Fibroblast of lung (primary cell): ENCODE measurements around the gene LINC01488. TPM values are rescaled to one million over a fixed set of nuclear protein-coding genes. Genes with fewer than 3 reads are reported as not detected.

Experiments used
- DNase-seq, 2 donors: peaks; one replicate each; pipeline versions ENCODE4 v3.0.0 to v3.0.0-alpha.2; 2010; ENCODE audit warnings: low read depth in 2 of 2
- H2AFZ ChIP-seq: 2 replicates; pipeline ENCODE4 v1.5.1; 2012; ENCODE audit warnings: low read length, control low read depth, inconsistent platforms
- H3K27ac ChIP-seq: 2 replicates; pipeline ENCODE4 v1.5.1; 2011; ENCODE audit warnings: low read length, control low read depth; ENCODE audit not compliant: insufficient read depth
- H3K27me3 ChIP-seq: 2 replicates; pipeline ENCODE4 v1.5.1; 2011; ENCODE audit warnings: mild to moderate bottlenecking, low read length; ENCODE audit not compliant: control insufficient read depth, insufficient read depth
- H3K36me3 ChIP-seq: 2 replicates; pipeline ENCODE4 v1.5.1; 2011; ENCODE audit warnings: low read length; ENCODE audit not compliant: control insufficient read depth, insufficient read depth
- H3K4me1 ChIP-seq: 2 replicates; pipeline ENCODE4 v1.5.1; 2011; ENCODE audit warnings: low read length; ENCODE audit not compliant: control insufficient read depth, insufficient read depth; ENCODE audit errors: extremely low read depth
- H3K4me2 ChIP-seq: 2 replicates; pipeline ENCODE4 v1.5.1; 2011; ENCODE audit warnings: low read length, control low read depth; ENCODE audit not compliant: insufficient read depth; ENCODE audit errors: extremely low read depth
- H3K4me3 ChIP-seq, 4 experiments: fragments of 200-600 bp in 1 of 4; sonication (generic) in 1 of 4; replicated peaks in 1 of 4; 2 replicates each; pipeline ENCODE4 v1.5.1; 2011 to 2016; ENCODE audit warnings: low read length in 4 of 4, low read depth in 3 of 4, mild to moderate bottlenecking in 3 of 4, control low read depth in 2 of 4, inconsistent platforms in 1 of 4, mixed read lengths in 1 of 4; ENCODE audit not compliant: insufficient read depth in 1 of 4; ENCODE audit errors: control extremely low read depth in 1 of 4
- H3K79me2 ChIP-seq: 2 replicates; pipeline ENCODE4 v1.5.1; 2012; ENCODE audit warnings: mild to moderate bottlenecking, low read length, inconsistent platforms; ENCODE audit not compliant: control insufficient read depth, insufficient read depth
- H3K9ac ChIP-seq: 2 replicates; pipeline ENCODE4 v1.5.1; 2011; ENCODE audit warnings: mild to moderate bottlenecking, low read length, control low read depth; ENCODE audit not compliant: insufficient read depth
- H3K9me3 ChIP-seq: 2 replicates; pipeline ENCODE4 v1.5.1; 2012; ENCODE audit warnings: low read depth, low read length; ENCODE audit not compliant: control insufficient read depth, insufficient read depth
- H4K20me1 ChIP-seq: 2 replicates; pipeline ENCODE4 v1.5.1; 2011; ENCODE audit warnings: low read length; ENCODE audit not compliant: control insufficient read depth, insufficient read depth; ENCODE audit errors: extremely low read depth
- EZH2 ChIP-seq: IDR thresholded peaks from 2 replicates; pipeline ENCODE4 v1.5.1; 2012; ENCODE audit warnings: low read length, control low read depth, mild to moderate bottlenecking; ENCODE audit errors: missing control alignments
- polyA plus RNA-seq, 2 donors: library from polyadenylated mRNA; depleted of rRNA in 1 of 2; stranded (reverse) in 1 of 2; unstranded in 1 of 2; fragments of >200 nt; gene quantifications; 2 replicates each; pipeline ENCODE4 v1.2.1, GENCODE V29; 2011 to 2012; ENCODE audit warnings: missing spikeins in 1 of 2
- total RNA-seq: library from RNA; depleted of rRNA; stranded (reverse); fragments of >200 nt; gene quantifications from 2 replicates; pipeline ENCODE4 v1.2.1, GENCODE V29; 2014
- TF ChIP-seq, protein P1 (sequence below), 2 donors: IDR thresholded peaks in 1 of 2; conservative IDR thresholded peaks in 1 of 2; 1 replicate in 1 of 2; 2 replicates in 1 of 2; pipeline ENCODE4 v1.5.1; 2011 to 2012; ENCODE audit warnings: low read length in 2 of 2, control low read depth in 1 of 2, inconsistent platforms in 1 of 2, low read depth in 1 of 2, mild to moderate bottlenecking in 1 of 2

Gene LINC01488
- total and polyA plus RNA-seq, 2 donors (not counting 1 experiment from before 2014, with no cell fraction given) = not detected

GRCh38 chr11:69526453-69526810 is 45.0 kb downstream of the LINC01488 start:
- peaks cover 10% of the 10 kb centered on the region for H3K4me1 ChIP-seq
- H2AFZ ChIP-seq = no peak overlapping the region
- no peak overlapping the region for H3K4me3 ChIP-seq
- H3K36me3 ChIP-seq = no peaks in the 10 kb centered on the region
- DNase-seq = no peak
- no peaks in the 10 kb centered on the region for H3K79me2 ChIP-seq
- H3K27me3 ChIP-seq = no peaks in the 10 kb centered on the region
- no peak overlapping the region for H3K27ac ChIP-seq
- H3K9me3 ChIP-seq = no peaks in the 10 kb centered on the region
- no peak for TF ChIP-seq EZH2
- TF ChIP-seq, protein P1, sequence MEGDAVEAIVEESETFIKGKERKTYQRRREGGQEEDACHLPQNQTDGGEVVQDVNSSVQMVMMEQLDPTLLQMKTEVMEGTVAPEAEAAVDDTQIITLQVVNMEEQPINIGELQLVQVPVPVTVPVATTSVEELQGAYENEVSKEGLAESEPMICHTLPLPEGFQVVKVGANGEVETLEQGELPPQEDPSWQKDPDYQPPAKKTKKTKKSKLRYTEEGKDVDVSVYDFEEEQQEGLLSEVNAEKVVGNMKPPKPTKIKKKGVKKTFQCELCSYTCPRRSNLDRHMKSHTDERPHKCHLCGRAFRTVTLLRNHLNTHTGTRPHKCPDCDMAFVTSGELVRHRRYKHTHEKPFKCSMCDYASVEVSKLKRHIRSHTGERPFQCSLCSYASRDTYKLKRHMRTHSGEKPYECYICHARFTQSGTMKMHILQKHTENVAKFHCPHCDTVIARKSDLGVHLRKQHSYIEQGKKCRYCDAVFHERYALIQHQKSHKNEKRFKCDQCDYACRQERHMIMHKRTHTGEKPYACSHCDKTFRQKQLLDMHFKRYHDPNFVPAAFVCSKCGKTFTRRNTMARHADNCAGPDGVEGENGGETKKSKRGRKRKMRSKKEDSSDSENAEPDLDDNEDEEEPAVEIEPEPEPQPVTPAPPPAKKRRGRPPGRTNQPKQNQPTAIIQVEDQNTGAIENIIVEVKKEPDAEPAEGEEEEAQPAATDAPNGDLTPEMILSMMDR (conservative IDR thresholded peaks at IDR 0.05 in 1 of 2, IDR thresholded peaks at IDR 0.05 in 1 of 2; ENCODE audit: low read depth in 1 of 2, low read length in 2 of 2) = no peak
- H3K9ac ChIP-seq = no peak overlapping the region
- H4K20me1 ChIP-seq = no peaks in the 10 kb centered on the region
- H3K4me2 ChIP-seq = no peak overlapping the region

- no peak overlapping the region for H2AFZ ChIP-seq
- H3K9me3 ChIP-seq = no peaks in the 10 kb centered on the region
- DNase-seq = no peak
- H3K36me3 ChIP-seq = no peaks in the 10 kb centered on the region
- H3K4me1 ChIP-seq = peaks cover 7% of the 10 kb centered on the region
- TF ChIP-seq, protein P1 (conservative IDR thresholded peaks at IDR 0.05 in 1 of 2, IDR thresholded peaks at IDR 0.05 in 1 of 2; ENCODE audit: low read depth in 1 of 2, low read length in 2 of 2) = no peak
- no peak for TF ChIP-seq EZH2
- H3K9ac ChIP-seq = no peak overlapping the region
- no peaks in the 10 kb centered on the region for H3K27me3 ChIP-seq
- H3K27ac ChIP-seq = no peak overlapping the region
- H4K20me1 ChIP-seq = no peaks in the 10 kb centered on the region
- H3K79me2 ChIP-seq = no peaks in the 10 kb centered on the region
- H3K4me2 ChIP-seq = no peak overlapping the region
- H3K4me3 ChIP-seq = no peak overlapping the region
Observed at GRCh38 chr11:69529001-69529400, 47.5 kb downstream of the LINC01488 start.

DNA sequence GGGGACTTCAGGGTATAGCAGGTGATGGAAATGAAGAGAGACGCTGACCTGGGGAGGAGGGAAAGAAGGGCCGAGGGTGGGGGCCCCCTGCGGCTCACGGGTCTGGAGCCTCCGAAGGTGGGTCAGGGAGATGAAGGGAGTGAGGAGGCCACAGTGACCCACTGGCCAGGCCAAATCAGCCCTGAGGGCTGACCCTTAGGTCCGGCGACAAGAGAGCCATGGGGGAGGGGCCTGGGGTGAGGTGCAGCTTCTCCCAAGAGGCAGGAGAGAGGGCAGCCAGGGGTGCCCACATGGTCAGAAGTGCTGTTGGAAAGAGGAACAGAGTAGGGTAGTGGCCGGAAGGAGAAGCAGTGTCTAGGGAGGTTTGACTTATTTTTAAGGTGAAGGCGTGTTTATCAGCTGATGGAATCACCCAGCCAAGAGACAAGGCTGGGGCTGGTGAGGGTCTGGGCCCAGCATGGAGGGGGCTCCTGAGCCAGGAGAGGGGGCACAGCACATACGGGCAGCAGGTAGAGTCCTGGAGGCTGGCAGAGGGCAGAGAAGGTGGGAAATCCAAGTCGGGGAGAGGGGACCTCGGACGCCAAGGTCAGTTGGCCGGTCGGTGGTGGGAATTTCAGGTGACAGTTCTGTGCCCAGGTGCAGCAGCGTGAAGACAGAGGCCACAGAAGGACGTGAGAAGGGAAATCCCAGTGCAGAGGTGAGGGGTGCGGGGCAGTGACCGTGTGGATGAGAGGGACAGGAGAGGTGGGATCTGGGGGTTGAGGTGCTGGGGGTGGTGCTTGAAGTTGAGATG is 49.0 kb downstream of the LINC01488 start:
- no peaks in the 10 kb centered on the region for H3K27me3 ChIP-seq
- TF ChIP-seq, protein P1 (conservative IDR thresholded peaks at IDR 0.05 in 1 of 2, IDR thresholded peaks at IDR 0.05 in 1 of 2; ENCODE audit: low read depth in 1 of 2, low read length in 2 of 2) = no peak
- TF ChIP-seq EZH2 = no peak
- no peak overlapping the region for H3K27ac ChIP-seq
- no peaks in the 10 kb centered on the region for H4K20me1 ChIP-seq
- H3K4me1 ChIP-seq = no peaks in the 10 kb centered on the region
- H3K4me2 ChIP-seq = no peak overlapping the region
- no peak for DNase-seq
- no peaks in the 10 kb centered on the region for H3K9me3 ChIP-seq
- H3K4me3 ChIP-seq = no peak overlapping the region
- no peak overlapping the region for H3K9ac ChIP-seq
- H2AFZ ChIP-seq = no peak overlapping the region
- H3K79me2 ChIP-seq = no peaks in the 10 kb centered on the region
- no peaks in the 10 kb centered on the region for H3K36me3 ChIP-seq
